Eye (tissue), 1 donor: ENCODE data around the gene DGCR2.
"Not testable (repeated sequence)": the region's sequence is repeated elsewhere in the genome, so short reads cannot be mapped to it uniquely, and the experiment has no call there.

Experiments
- DNase-seq: peaks from one replicate; pipeline ENCODE4 v3.0.0-alpha.2; 2015

Gene DGCR2

GRCh38 chr22:19105867-19106802 is 16.1 kb downstream of the DGCR2 start:
- no peak for DNase-seq

- DNase-seq = no peak
Observed at GRCh38 chr22:19105456-19105855, 16.8 kb downstream of the DGCR2 start.

- peak; percentile 54 for DNase-seq
Observed at GRCh38 chr22:19103880-19104821, 18.1 kb downstream of the DGCR2 start.

GRCh38 chr22:19098157-19098556 is 24.1 kb downstream of the DGCR2 start:
- DNase-seq = peak; percentile 21

GRCh38 chr22:19097518-19097917 is 24.7 kb downstream of the DGCR2 start:
- DNase-seq = no peak

- no peak for DNase-seq
Observed at GRCh38 chr22:19096555-19096954, 25.7 kb downstream of the DGCR2 start.

- DNase-seq = no peak
Observed at GRCh38 chr22:19094393-19094997, 27.7 kb downstream of the DGCR2 start.

GRCh38 chr22:19092725-19093124 is 29.5 kb downstream of the DGCR2 start:
- no peak for DNase-seq

GRCh38 chr22:19090586-19091127 is 31.6 kb downstream of the DGCR2 start:
- DNase-seq = no peak

- DNase-seq = no peak
Observed at GRCh38 chr22:19090183-19090582, 32.0 kb downstream of the DGCR2 start.

- DNase-seq = no peak
Observed at GRCh38 chr22:19088866-19089595, 33.2 kb downstream of the DGCR2 start.

GRCh38 chr22:19086896-19087295 is 35.3 kb downstream of the DGCR2 start:
- no peak for DNase-seq

GRCh38 chr22:19086417-19086816 is 35.8 kb downstream of the DGCR2 start:
- no peak for DNase-seq

- DNase-seq = peak; percentile 23
Observed at GRCh38 chr22:19085233-19085718, 36.9 kb downstream of the DGCR2 start.

- not testable (repeated sequence) for DNase-seq
Observed at GRCh38 chr22:19084586-19084985, 37.6 kb downstream of the DGCR2 start.

GRCh38 chr22:19084126-19084525 is 38.1 kb downstream of the DGCR2 start:
- not testable (repeated sequence) for DNase-seq

- DNase-seq = no peak
Observed at GRCh38 chr22:19082793-19083192, 39.4 kb downstream of the DGCR2 start.

- no peak for DNase-seq
Observed at GRCh38 chr22:19082101-19082500, 40.1 kb downstream of the DGCR2 start.

GRCh38 chr22:19081351-19081750 is 40.9 kb downstream of the DGCR2 start:
- no peak for DNase-seq

GRCh38 chr22:19080853-19081252 is 41.4 kb downstream of the DGCR2 start:
- DNase-seq = no peak

- DNase-seq = no peak
Observed at GRCh38 chr22:19079691-19080090, 42.5 kb downstream of the DGCR2 start.

- no peak for DNase-seq
Observed at GRCh38 chr22:19075404-19075803, 46.8 kb downstream of the DGCR2 start.
